Nephron (organoid): ENCODE data around the gene EBI3.
"Not testable (repeated sequence)": the region's sequence is repeated elsewhere in the genome, so short reads cannot be mapped to it uniquely, and the experiment has no call there.

Source experiments
- H3K27ac Mint-ChIP-seq, 3 experiments: 2 replicates each; pipeline ENCODE4 v1.8.0; 2020; ENCODE audit warnings: mixed read lengths in 3 of 3, mild to moderate bottlenecking in 2 of 3, moderate library complexity in 1 of 3
- H3K27me3 Mint-ChIP-seq: 2 replicates; pipeline ENCODE4 v1.8.0; 2021; ENCODE audit warnings: low read depth, mild to moderate bottlenecking, moderate library complexity, mixed read lengths
- H3K36me3 Mint-ChIP-seq: 2 replicates; pipeline ENCODE4 v1.8.0; 2020; ENCODE audit warnings: low read depth, mixed read lengths
- H3K4me1 Mint-ChIP-seq: 2 replicates; pipeline ENCODE4 v1.8.0; 2020; ENCODE audit warnings: mixed read lengths
- H3K4me3 Mint-ChIP-seq, 3 experiments: 2 replicates each; pipeline ENCODE4 v1.8.0; 2020; ENCODE audit warnings: mild to moderate bottlenecking in 3 of 3, mixed read lengths in 3 of 3, moderate library complexity in 2 of 3
- H3K9me3 Mint-ChIP-seq: 2 replicates; pipeline ENCODE4 v1.8.0; 2020; ENCODE audit warnings: mixed read lengths
- TF ChIP-seq, protein P1 (sequence below), 3 experiments: fragments of 200-600 bp; sonication (generic); IDR thresholded peaks; one replicate each; pipeline ENCODE4 v1.5.0; 2021; ENCODE audit warnings: antibody characterized with exemption in 3 of 3; ENCODE audit not compliant: unreplicated experiment in 3 of 3

EBI3 gene

DNA sequence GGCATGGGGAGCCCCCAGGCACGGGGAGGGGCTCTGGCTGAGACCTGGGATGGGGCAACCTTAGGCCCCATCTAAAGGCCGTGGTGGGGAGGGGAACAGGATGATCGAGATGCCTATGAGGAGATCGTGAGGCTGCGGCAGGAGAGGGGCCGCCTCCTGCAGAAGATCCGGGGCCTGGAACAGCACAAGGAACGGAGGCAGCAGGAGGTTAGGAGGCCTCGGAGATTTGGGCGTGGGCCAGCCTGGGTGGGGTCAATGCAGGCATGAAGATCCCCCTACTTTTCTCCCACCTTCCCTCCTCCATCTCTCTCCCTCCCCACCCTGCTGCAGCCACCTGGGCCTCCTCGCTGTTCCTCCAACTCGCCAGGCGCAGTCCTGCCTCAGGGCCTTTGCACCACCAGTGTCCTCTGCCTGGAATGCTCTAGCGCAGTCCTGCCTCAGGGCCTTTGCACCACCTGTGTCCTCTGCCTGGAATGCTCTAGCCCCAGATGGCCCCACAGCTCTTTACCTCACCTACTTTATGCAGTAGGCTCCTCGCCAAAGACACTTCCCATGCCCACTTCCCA is 19.1 kb upstream of the EBI3 start:
- H3K4me1 Mint-ChIP-seq: no peaks in the 10 kb centered on the region
- no peaks in the 10 kb centered on the region for H3K36me3 Mint-ChIP-seq
- H3K27ac Mint-ChIP-seq: no peak overlapping the region
- H3K4me3 Mint-ChIP-seq: no peak overlapping the region
- TF ChIP-seq, protein P1, sequence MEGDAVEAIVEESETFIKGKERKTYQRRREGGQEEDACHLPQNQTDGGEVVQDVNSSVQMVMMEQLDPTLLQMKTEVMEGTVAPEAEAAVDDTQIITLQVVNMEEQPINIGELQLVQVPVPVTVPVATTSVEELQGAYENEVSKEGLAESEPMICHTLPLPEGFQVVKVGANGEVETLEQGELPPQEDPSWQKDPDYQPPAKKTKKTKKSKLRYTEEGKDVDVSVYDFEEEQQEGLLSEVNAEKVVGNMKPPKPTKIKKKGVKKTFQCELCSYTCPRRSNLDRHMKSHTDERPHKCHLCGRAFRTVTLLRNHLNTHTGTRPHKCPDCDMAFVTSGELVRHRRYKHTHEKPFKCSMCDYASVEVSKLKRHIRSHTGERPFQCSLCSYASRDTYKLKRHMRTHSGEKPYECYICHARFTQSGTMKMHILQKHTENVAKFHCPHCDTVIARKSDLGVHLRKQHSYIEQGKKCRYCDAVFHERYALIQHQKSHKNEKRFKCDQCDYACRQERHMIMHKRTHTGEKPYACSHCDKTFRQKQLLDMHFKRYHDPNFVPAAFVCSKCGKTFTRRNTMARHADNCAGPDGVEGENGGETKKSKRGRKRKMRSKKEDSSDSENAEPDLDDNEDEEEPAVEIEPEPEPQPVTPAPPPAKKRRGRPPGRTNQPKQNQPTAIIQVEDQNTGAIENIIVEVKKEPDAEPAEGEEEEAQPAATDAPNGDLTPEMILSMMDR (IDR thresholded peaks at IDR 0.05; ENCODE audit: unreplicated experiment in 3 of 3): no peak
- peaks cover 58% of the 10 kb centered on the region for H3K27me3 Mint-ChIP-seq
- no peaks in the 10 kb centered on the region for H3K9me3 Mint-ChIP-seq

DNA sequence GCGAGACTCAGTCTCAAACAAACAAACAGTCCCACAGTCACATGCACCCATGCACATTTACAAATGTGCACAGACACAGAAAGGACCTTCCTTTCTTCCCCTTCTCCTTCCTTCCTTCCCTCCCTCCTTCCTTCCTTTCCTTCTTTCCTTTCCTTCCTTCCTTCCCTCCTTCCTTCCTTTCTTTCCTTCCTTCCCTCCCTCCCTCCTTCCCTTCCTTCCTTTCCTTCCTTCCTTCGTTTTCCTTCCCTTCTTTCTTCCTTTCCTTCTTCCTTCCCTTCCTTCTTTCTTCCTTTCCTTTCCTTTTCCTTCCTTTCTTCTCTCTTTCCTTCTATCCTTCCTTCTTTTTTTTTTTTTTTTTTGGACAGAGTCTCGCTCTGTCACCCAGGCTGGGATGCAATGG is 16.2 kb upstream of the EBI3 start:
- H3K4me3 Mint-ChIP-seq: no peak overlapping the region
- H3K36me3 Mint-ChIP-seq: no peaks in the 10 kb centered on the region
- H3K9me3 Mint-ChIP-seq: no peaks in the 10 kb centered on the region
- H3K4me1 Mint-ChIP-seq: no peaks in the 10 kb centered on the region
- H3K27me3 Mint-ChIP-seq: peaks cover 42% of the 10 kb centered on the region
- TF ChIP-seq, protein P1 (IDR thresholded peaks at IDR 0.05; ENCODE audit: unreplicated experiment in 3 of 3): no peak
- H3K27ac Mint-ChIP-seq: no peak overlapping the region

DNA sequence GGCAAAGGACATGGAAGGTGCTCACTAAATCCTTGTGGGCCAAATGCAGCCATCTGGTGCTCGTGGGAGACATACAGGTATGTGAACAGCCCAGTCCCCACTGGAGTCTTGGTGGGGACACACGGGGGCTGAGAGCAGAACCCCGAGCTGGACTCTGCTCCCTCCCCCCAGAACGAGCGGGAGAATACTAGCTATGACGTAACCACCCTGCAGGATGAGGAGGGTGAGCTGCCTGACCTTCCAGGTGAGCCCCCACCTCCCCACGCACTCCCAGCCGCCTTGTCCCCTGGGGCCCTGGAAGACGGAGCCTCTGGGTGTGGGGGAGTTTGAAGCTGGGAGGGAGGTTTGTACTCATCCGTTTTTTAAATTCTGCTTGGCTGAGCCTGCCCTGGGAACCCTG is 13.5 kb upstream of the EBI3 start:
- TF ChIP-seq, protein P1 (IDR thresholded peaks at IDR 0.05; ENCODE audit: unreplicated experiment in 3 of 3): no peak
- Mint-ChIP-seq H3K27me3 (peaks cover 30% of the 10 kb centered on the region), H3K4me1 (no peaks in the 10 kb centered on the region), H3K9me3 (no peaks in the 10 kb centered on the region), H3K36me3 (no peaks in the 10 kb centered on the region), H3K27ac (no peak overlapping the region), H3K4me3 (no peak overlapping the region)

GRCh38 chr19:4216846-4217245 is 12.5 kb upstream of the EBI3 start:
- H3K36me3 Mint-ChIP-seq: no peaks in the 10 kb centered on the region
- no peaks in the 10 kb centered on the region for H3K4me1 Mint-ChIP-seq
- H3K27me3 Mint-ChIP-seq: peaks cover 29% of the 10 kb centered on the region
- H3K4me3 Mint-ChIP-seq: no peak overlapping the region
- TF ChIP-seq, protein P1 (IDR thresholded peaks at IDR 0.05; ENCODE audit: unreplicated experiment in 3 of 3): no peak
- H3K27ac Mint-ChIP-seq: no peak overlapping the region
- H3K9me3 Mint-ChIP-seq: no peaks in the 10 kb centered on the region

DNA sequence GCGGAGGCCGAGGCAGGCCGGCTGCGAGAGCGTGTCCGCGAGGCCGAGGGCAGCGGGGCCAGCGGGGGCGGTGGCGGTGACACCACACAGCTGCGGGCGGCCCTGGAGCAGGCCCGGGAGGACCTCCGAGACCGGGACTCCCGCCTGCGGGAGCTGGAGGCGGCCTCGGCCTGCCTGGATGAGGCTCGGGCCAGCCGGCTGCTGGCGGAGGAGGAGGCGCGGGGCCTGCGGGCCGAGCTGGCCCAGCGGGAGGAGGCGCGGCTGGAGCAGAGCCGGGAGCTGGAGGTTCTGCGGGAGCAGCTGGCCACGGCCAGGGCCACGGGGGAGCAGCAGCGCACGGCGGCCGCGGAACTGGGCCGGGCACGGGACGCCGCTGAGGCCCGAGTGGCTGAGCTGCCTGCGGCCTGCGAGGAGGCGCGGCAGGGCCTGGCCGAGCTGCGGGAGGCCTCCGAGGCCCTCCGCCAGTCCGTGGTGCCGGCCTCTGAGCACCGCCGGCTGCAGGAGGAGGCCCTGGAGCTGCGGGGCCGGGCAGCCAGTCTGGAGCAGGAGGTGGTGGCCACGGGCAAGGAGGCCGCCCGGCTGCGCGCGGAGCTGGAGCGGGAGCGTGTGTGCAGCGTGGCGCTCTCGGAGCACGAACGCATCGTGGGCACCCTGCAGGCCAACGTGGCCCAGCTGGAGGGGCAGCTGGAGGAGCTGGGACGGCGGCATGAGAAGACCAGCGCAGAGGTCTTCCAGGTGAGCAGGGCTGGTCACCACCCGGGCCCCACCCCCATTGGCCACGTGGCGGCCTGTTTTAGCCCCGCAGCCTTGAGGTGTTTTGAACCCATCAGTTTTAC is 11.7 kb upstream of the EBI3 start:
- Mint-ChIP-seq H3K4me1 (no peaks in the 10 kb centered on the region), H3K36me3 (no peaks in the 10 kb centered on the region), H3K9me3 (no peaks in the 10 kb centered on the region), H3K4me3 (no peak overlapping the region), H3K27ac (no peak overlapping the region), H3K27me3 (peaks cover 23% of the 10 kb centered on the region)
- TF ChIP-seq, protein P1 (IDR thresholded peaks at IDR 0.05; ENCODE audit: unreplicated experiment in 3 of 3): no peak

GRCh38 chr19:4218523-4218922 is 10.8 kb upstream of the EBI3 start:
- H3K4me3 Mint-ChIP-seq: not testable (repeated sequence)

More at GRCh38 chr19:4218523-4218922, 10.8 kb upstream of the EBI3 start:
- H3K36me3 Mint-ChIP-seq, H3K4me1 Mint-ChIP-seq, H3K9me3 Mint-ChIP-seq, H3K27ac Mint-ChIP-seq: not testable (repeated sequence)
- peaks cover 15% of the 10 kb centered on the region for H3K27me3 Mint-ChIP-seq
